G401 (cell line): ENCODE results near the gene DNM3. TPM values are rescaled to one million over a fixed set of nuclear protein-coding genes. Genes with fewer than 3 reads are reported as not detected.
"Not testable (repeated sequence)": the region's sequence is repeated elsewhere in the genome, so short reads cannot be mapped to it uniquely, and the experiment has no call there.

ENCODE experiments used
- DNase-seq: peaks from one replicate; pipeline ENCODE4 v3.0.0-alpha.2; 2015; ENCODE audit warnings: low spot score
- in situ Hi-C: cut with HindIII; loops from 2 replicates; pipeline ENCODE4 v1.10.0; 2016; ENCODE audit warnings: low sequenced_read_pairs, mixed read lengths
- total RNA-seq: library from RNA; depleted of rRNA; stranded (reverse); fragments of >200 nt; shearing (Covaris generic); gene quantifications from 2 replicates; pipeline ENCODE4 v1.2.3, GENCODE V29; 2014; rRNA removed

DNM3 gene
- total RNA-seq, result 8.3 and 13.0 TPM in 2 replicates

- in situ Hi-C loops, result no loop called here
Observed at GRCh38 chr1:171841050-171841910, at the start of gene DNM3. TSS of gene DNM3 (plus strand) at chr1:171841498. CDS start at chr1:171841657, 159 bp downstream.

GRCh38 chr1:171792656-171793369, 48.5 kb upstream of the DNM3 start:
- DNase-seq, result peak; percentile 78
- in situ Hi-C loops, result no loop called here

More at GRCh38 chr1:171841050-171841910, at the start of gene DNM3:
- DNase-seq, result peak; percentile 89

GRCh38 chr1:171793636-171794035, 47.7 kb upstream of the DNM3 start:
- in situ Hi-C loops, result no loop called here
- DNase-seq, result no peak

GRCh38 chr1:171794085-171794484, 47.2 kb upstream of the DNM3 start:
- no peak for DNase-seq
- in situ Hi-C loops, result no loop called here

GRCh38 chr1:171796592-171796991, 44.7 kb upstream of the DNM3 start:
- no peak for DNase-seq
- in situ Hi-C loops, result no loop called here

GRCh38 chr1:171798311-171798710, 43.0 kb upstream of the DNM3 start:
- in situ Hi-C loops, result no loop called here
- DNase-seq, result no peak

GRCh38 chr1:171798765-171799164, 42.5 kb upstream of the DNM3 start:
- DNase-seq, result no peak
- in situ Hi-C loops, result no loop called here

- in situ Hi-C loops, result no loop called here
- no peak for DNase-seq
Observed at GRCh38 chr1:171799166-171799565, 42.1 kb upstream of the DNM3 start.

GRCh38 chr1:171799698-171800097, 41.6 kb upstream of the DNM3 start:
- in situ Hi-C loops, result loop anchor here (25.0 kb wide), 1 partner anchor 163 kb away; no protein-coding TSS in a partner anchor
- DNase-seq, result not testable (repeated sequence)

GRCh38 chr1:171800342-171800741, 41.0 kb upstream of the DNM3 start:
- in situ Hi-C loops, result loop anchor here (25.0 kb wide), 1 partner anchor 162 kb away; no protein-coding TSS in a partner anchor
- DNase-seq, result no peak

GRCh38 chr1:171800851-171801250, 40.4 kb upstream of the DNM3 start:
- DNase-seq, result no peak
- in situ Hi-C loops, result loop anchor here (25.0 kb wide), 1 partner anchor 161 kb away; no protein-coding TSS in a partner anchor

- in situ Hi-C loops, result loop anchor here (25.0 kb wide), 1 partner anchor 161 kb away; no protein-coding TSS in a partner anchor
- peak; percentile 88 for DNase-seq
Observed at GRCh38 chr1:171801487-171801891, 39.8 kb upstream of the DNM3 start.

GRCh38 chr1:171802207-171802606, 39.1 kb upstream of the DNM3 start:
- in situ Hi-C loops, result loop anchor here (25.0 kb wide), 1 partner anchor 160 kb away; no protein-coding TSS in a partner anchor
- DNase-seq, result peak; percentile 57

- no peak for DNase-seq
Observed at GRCh38 chr1:171803045-171803444, 38.3 kb upstream of the DNM3 start.

GRCh38 chr1:171803461-171804022, 37.8 kb upstream of the DNM3 start:
- DNase-seq, result no peak
- in situ Hi-C loops, result loop anchor here (25.0 kb wide), 1 partner anchor 159 kb away; no protein-coding TSS in a partner anchor

More at GRCh38 chr1:171803045-171803444, 38.3 kb upstream of the DNM3 start:
- in situ Hi-C loops, result loop anchor here (25.0 kb wide), 1 partner anchor 159 kb away; no protein-coding TSS in a partner anchor

- in situ Hi-C loops, result loop anchor here (25.0 kb wide), 1 partner anchor 157 kb away; no protein-coding TSS in a partner anchor
Observed at GRCh38 chr1:171805395-171806115, 35.7 kb upstream of the DNM3 start.

GRCh38 chr1:171807556-171807955, 33.7 kb upstream of the DNM3 start:
- in situ Hi-C loops, result loop anchor here (25.0 kb wide), 1 partner anchor 155 kb away; no protein-coding TSS in a partner anchor
- no peak for DNase-seq

More at GRCh38 chr1:171805395-171806115, 35.7 kb upstream of the DNM3 start:
- DNase-seq, result no peak

GRCh38 chr1:171809834-171810233, 31.5 kb upstream of the DNM3 start:
- no peak for DNase-seq
- in situ Hi-C loops, result loop anchor here (25.0 kb wide), 1 partner anchor 152 kb away; no protein-coding TSS in a partner anchor
